Neural crest cell (in vitro differentiated cells): ENCODE results near the gene ITGB2. TPM values are rescaled to one million over a fixed set of nuclear protein-coding genes. Genes with fewer than 3 reads are reported as not detected.
"Not testable (repeated sequence)": the region's sequence is repeated elsewhere in the genome, so short reads cannot be mapped to it uniquely, and the experiment has no call there.

Source experiments
- DNase-seq: peaks from one replicate; pipeline ENCODE4 v3.0.0; 2021; ENCODE audit warnings: low read depth, mixed read lengths, low spot score
- H3K27ac Mint-ChIP-seq: one replicate; pipeline ENCODE4 v1.8.0; 2021; ENCODE audit warnings: mild to moderate bottlenecking, mixed read lengths; ENCODE audit not compliant: unreplicated experiment
- H3K27me3 Mint-ChIP-seq: 2 replicates; pipeline ENCODE4 v1.8.0; 2021; ENCODE audit warnings: low read depth, mild to moderate bottlenecking, mixed read lengths
- H3K36me3 Mint-ChIP-seq: 2 replicates; pipeline ENCODE4 v1.8.0; 2021; ENCODE audit warnings: low read depth, mild to moderate bottlenecking, mixed read lengths
- H3K4me1 Mint-ChIP-seq: 2 replicates; pipeline ENCODE4 v1.8.0; 2021; ENCODE audit warnings: mixed read lengths
- H3K4me3 Mint-ChIP-seq: one replicate; pipeline ENCODE4 v1.8.0; 2021; ENCODE audit warnings: mild to moderate bottlenecking, mixed read lengths
- H3K9me3 Mint-ChIP-seq: 2 replicates; pipeline ENCODE4 v1.8.0; 2021; ENCODE audit warnings: mixed read lengths
- CTCF ChIP-seq: fragments of 200-600 bp; sonication (generic); conservative IDR thresholded peaks from 2 replicates; pipeline ENCODE4 v1.5.0; 2021; ENCODE audit warnings: antibody characterized with exemption, mild to moderate bottlenecking
- total RNA-seq: library from RNA; stranded (reverse); gene quantifications from 2 replicates; pipeline ENCODE4 v1.2.1, GENCODE V29; 2021

The ITGB2 gene
- total RNA-seq, 1 donor from 2014 or later, result 0.89 TPM

- H3K4me1 Mint-ChIP-seq, result peaks cover 11% of the 10 kb centered on the region
- no peaks in the 10 kb centered on the region for H3K36me3 Mint-ChIP-seq
- TF ChIP-seq CTCF, result no peak
- no peak for DNase-seq
- H3K27me3 Mint-ChIP-seq, result peaks cover 45% of the 10 kb centered on the region
- H3K9me3 Mint-ChIP-seq, result no peaks in the 10 kb centered on the region
- no peak overlapping the region for H3K27ac Mint-ChIP-seq
- no peak overlapping the region for H3K4me3 Mint-ChIP-seq
These were observed 2.6 kb downstream of the ITGB2 start for GRCh38 chr21:44918107-44918470.

GRCh38 chr21:44917446-44918106 lies 3.1 kb downstream of the ITGB2 start:
- no peak overlapping the region for H3K27ac Mint-ChIP-seq
- H3K4me3 Mint-ChIP-seq, result no peak overlapping the region

GRCh38 chr21:44916965-44917364 lies 3.7 kb downstream of the ITGB2 start:
- Mint-ChIP-seq H3K27me3 (peaks cover 41% of the 10 kb centered on the region), H3K27ac (no peak overlapping the region), H3K9me3 (no peaks in the 10 kb centered on the region), H3K4me3 (no peak overlapping the region), H3K4me1 (peaks cover 11% of the 10 kb centered on the region), H3K36me3 (no peaks in the 10 kb centered on the region)
- TF ChIP-seq CTCF, result no peak
- DNase-seq, result no peak

More at GRCh38 chr21:44917446-44918106, 3.1 kb downstream of the ITGB2 start:
- Mint-ChIP-seq H3K4me1 (peaks cover 11% of the 10 kb centered on the region), H3K36me3 (no peaks in the 10 kb centered on the region), H3K27me3 (peaks cover 42% of the 10 kb centered on the region), H3K9me3 (no peaks in the 10 kb centered on the region)
- DNase-seq, result no peak
- TF ChIP-seq CTCF, result no peak

- Mint-ChIP-seq H3K27me3 (peaks cover 23% of the 10 kb centered on the region), H3K27ac (no peak overlapping the region), H3K9me3 (no peaks in the 10 kb centered on the region), H3K4me1 (peaks cover 7% of the 10 kb centered on the region), H3K36me3 (no peaks in the 10 kb centered on the region), H3K4me3 (no peak overlapping the region)
- TF ChIP-seq CTCF, result no peak
- no peak for DNase-seq
These were observed 6.4 kb downstream of the ITGB2 start for GRCh38 chr21:44914176-44914874.

GRCh38 chr21:44913425-44914175 lies 7.1 kb downstream of the ITGB2 start:
- no peak for TF ChIP-seq CTCF
- Mint-ChIP-seq H3K4me1 (peaks cover 7% of the 10 kb centered on the region), H3K4me3 (no peak overlapping the region), H3K36me3 (no peaks in the 10 kb centered on the region), H3K27ac (no peak overlapping the region), H3K27me3 (peaks cover 20% of the 10 kb centered on the region), H3K9me3 (no peaks in the 10 kb centered on the region)
- no peak for DNase-seq

- not testable (repeated sequence) for H3K4me1 Mint-ChIP-seq, H3K9me3 Mint-ChIP-seq, H3K27ac Mint-ChIP-seq, H3K4me3 Mint-ChIP-seq, H3K36me3 Mint-ChIP-seq, DNase-seq
- H3K27me3 Mint-ChIP-seq, result peaks cover 17% of the 10 kb centered on the region
These were observed 7.9 kb downstream of the ITGB2 start for GRCh38 chr21:44912506-44913412.
